Fibroblast of skin of abdomen (primary cell): ENCODE measurements around the gene ELFN2.
"Not testable (repeated sequence)": the region's sequence is repeated elsewhere in the genome, so short reads cannot be mapped to it uniquely, and the experiment has no call there.

Experiments
- DNase-seq: peaks from one replicate; pipeline ENCODE4 v3.0.0-alpha.2; 2013

The ELFN2 gene

GRCh38 chr22:37409459-37410050 lies 17.7 kb downstream of the ELFN2 start:
- no peak for DNase-seq

GRCh38 chr22:37409031-37409430 lies 18.2 kb downstream of the ELFN2 start:
- no peak for DNase-seq

- DNase-seq, result no peak
Observed at GRCh38 chr22:37407856-37408255, 19.4 kb downstream of the ELFN2 start.

- DNase-seq, result no peak
Observed at GRCh38 chr22:37406441-37407235, 20.6 kb downstream of the ELFN2 start.

- no peak for DNase-seq
Observed at GRCh38 chr22:37404091-37404490, 23.2 kb downstream of the ELFN2 start.

- DNase-seq, result no peak
Observed at GRCh38 chr22:37403267-37403960, 23.9 kb downstream of the ELFN2 start.

GRCh38 chr22:37402184-37402506 lies 25.1 kb downstream of the ELFN2 start:
- no peak for DNase-seq

- no peak for DNase-seq
Observed at GRCh38 chr22:37401401-37402183, 25.7 kb downstream of the ELFN2 start.

GRCh38 chr22:37400719-37401118 lies 26.6 kb downstream of the ELFN2 start:
- DNase-seq, result no peak

GRCh38 chr22:37399457-37399856 lies 27.8 kb downstream of the ELFN2 start:
- DNase-seq, result not testable (repeated sequence)

- no peak for DNase-seq
Observed at GRCh38 chr22:37397226-37397625, 30.1 kb downstream of the ELFN2 start.

GRCh38 chr22:37396488-37397084 lies 30.7 kb downstream of the ELFN2 start:
- DNase-seq, result no peak

- no peak for DNase-seq
Observed at GRCh38 chr22:37394341-37394740, 32.9 kb downstream of the ELFN2 start.

- DNase-seq, result no peak
Observed at GRCh38 chr22:37393746-37394145, 33.5 kb downstream of the ELFN2 start.

GRCh38 chr22:37392721-37393328 lies 34.5 kb downstream of the ELFN2 start:
- no peak for DNase-seq

GRCh38 chr22:37391702-37392101 lies 35.6 kb downstream of the ELFN2 start:
- DNase-seq, result no peak

GRCh38 chr22:37390075-37390474 lies 37.2 kb downstream of the ELFN2 start:
- no peak for DNase-seq

GRCh38 chr22:37388538-37388937 lies 38.7 kb downstream of the ELFN2 start:
- no peak for DNase-seq

GRCh38 chr22:37387793-37388192 lies 39.5 kb downstream of the ELFN2 start:
- DNase-seq, result no peak

GRCh38 chr22:37386441-37386840 lies 40.8 kb downstream of the ELFN2 start:
- no peak for DNase-seq

GRCh38 chr22:37384691-37385090 lies 42.6 kb downstream of the ELFN2 start:
- no peak for DNase-seq

- no peak for DNase-seq
Observed at GRCh38 chr22:37383341-37383740, 43.9 kb downstream of the ELFN2 start.
